Panc1 (cell line): ENCODE results near the gene DDOST. TPM values are rescaled to one million over a fixed set of nuclear protein-coding genes. Genes with fewer than 3 reads are reported as not detected.
A peak's percentile ranks its signal among the peaks of the same experiment; 100 is the strongest.

Source experiments
- ATAC-seq: fragments of 200-7000 bp; cut with Tn5 transposase; 2 replicates; pipeline ENCODE4 v1.9.1; 2020; ENCODE audit warnings: mild to moderate bottlenecking, moderate library complexity
- BruUV-seq: library from RNA; stranded (reverse); fragments of 400-500 nt; replicated peaks from 2 replicates; lab custom pipeline; 2021; lab: Mats Ljungman, UMichigan
- CTCF ChIA-PET: fragments of 300-600 bp; sonication (Branson Sonifier 250); formaldehyde crosslinking; loops from one replicate; lab custom pipeline; 2022; ENCODE audit warnings: antibody characterized with exemption; lab: Charles Lee
- POLR2A ChIA-PET: fragments of 300-600 bp; sonication (Branson Sonifier 250); formaldehyde crosslinking; loops from one replicate; lab custom pipeline; 2022; ENCODE audit warnings: antibody characterized with exemption; lab: Charles Lee
- DNase-seq: peaks from one replicate; pipeline ENCODE4 v3.0.0-alpha.2; 2010; ENCODE audit warnings: low read depth, low spot score
- H3K27ac ChIP-seq: 2 replicates; pipeline ENCODE4 v1.5.1; 2011; ENCODE audit warnings: mild to moderate bottlenecking, low read length, inconsistent platforms
- H3K27me3 ChIP-seq: fragments of 200-500 bp; sonication (Bioruptor generic); 2 replicates; pipeline ENCODE4 v1.6.0; 2014; ENCODE audit warnings: low read length, inconsistent platforms; ENCODE audit not compliant: control insufficient read depth, insufficient read depth
- H3K36me3 ChIP-seq: fragments of 200-500 bp; sonication (Bioruptor generic); 2 replicates; pipeline ENCODE4 v1.5.1; 2014; ENCODE audit warnings: inconsistent platforms, mild to moderate bottlenecking, low read length, moderate library complexity; ENCODE audit not compliant: control insufficient read depth, insufficient read depth
- H3K4me1 ChIP-seq: 2 replicates; pipeline ENCODE4 v1.5.1; 2011; ENCODE audit warnings: inconsistent platforms, mild to moderate bottlenecking, low read length, moderate library complexity; ENCODE audit not compliant: control insufficient read depth, insufficient read depth
- H3K4me3 ChIP-seq, 2 experiments: 2 replicates each; pipeline ENCODE4 v1.5.1; 2011 to 2012; ENCODE audit warnings: low read depth in 2 of 2, low read length in 2 of 2, mild to moderate bottlenecking in 2 of 2, inconsistent platforms in 1 of 2, moderate library complexity in 1 of 2
- H3K9me3 ChIP-seq: fragments of 200-500 bp; sonication (Bioruptor generic); 2 replicates; pipeline ENCODE4 v1.5.1; 2014; ENCODE audit warnings: low read depth, mild to moderate bottlenecking, inconsistent platforms, low read length, moderate library complexity; ENCODE audit not compliant: control insufficient read depth, insufficient read depth
- POLR2AphosphoS5 ChIP-seq: IDR thresholded peaks from 2 replicates; pipeline ENCODE4 v1.6.1; 2012; ENCODE audit warnings: mild to moderate bottlenecking, low read depth, low read length, moderate library complexity
- SIN3A ChIP-seq: IDR thresholded peaks from 2 replicates; pipeline ENCODE4 v1.6.1; 2012; ENCODE audit warnings: low read depth, mild to moderate bottlenecking, low read length, moderate library complexity, borderline replicate concordance; ENCODE audit not compliant: insufficient read depth
- TCF7L2 ChIP-seq: IDR thresholded peaks from 2 replicates; pipeline ENCODE4 v1.6.1; 2011; ENCODE audit warnings: mild to moderate bottlenecking, low read depth, low read length, inconsistent platforms
- in situ Hi-C: cut with HindIII; loops from 2 replicates; pipeline ENCODE4 v1.10.0; 2016; ENCODE audit warnings: low sequenced_read_pairs, low pct_unique_long_range_greater_than_20kb
- intact Hi-C: fragments of 100-400 bp; cut with micrococcal nuclease; formaldehyde crosslinking; loops from one replicate; pipeline ENCODE4 v1.10.0; 2022; ENCODE audit not compliant: unreplicated experiment
- total RNA-seq: library from RNA; stranded (reverse); gene quantifications from one replicate; pipeline ENCODE4 v1.2.1, GENCODE V29; 2021; ENCODE audit not compliant: unreplicated experiment
- TF ChIP-seq, protein P1 (sequence below), 2 experiments: IDR thresholded peaks; 2 replicates each; pipeline ENCODE4 v1.6.1; 2011 to 2012; ENCODE audit warnings: low read depth in 2 of 2, control low read depth in 1 of 2, low read length in 1 of 2, mild to moderate bottlenecking in 1 of 2, moderate library complexity in 1 of 2; ENCODE audit not compliant: insufficient read depth in 1 of 2
- TF ChIP-seq, protein P2 (sequence below): fragments of 450-650 bp; IDR thresholded peaks from 2 replicates; pipeline ENCODE4 v1.5.1; 2017; ENCODE audit warnings: mild to moderate bottlenecking

DDOST gene
- total RNA-seq, 1 experiment from 2014 or later: 337 TPM

DNA sequence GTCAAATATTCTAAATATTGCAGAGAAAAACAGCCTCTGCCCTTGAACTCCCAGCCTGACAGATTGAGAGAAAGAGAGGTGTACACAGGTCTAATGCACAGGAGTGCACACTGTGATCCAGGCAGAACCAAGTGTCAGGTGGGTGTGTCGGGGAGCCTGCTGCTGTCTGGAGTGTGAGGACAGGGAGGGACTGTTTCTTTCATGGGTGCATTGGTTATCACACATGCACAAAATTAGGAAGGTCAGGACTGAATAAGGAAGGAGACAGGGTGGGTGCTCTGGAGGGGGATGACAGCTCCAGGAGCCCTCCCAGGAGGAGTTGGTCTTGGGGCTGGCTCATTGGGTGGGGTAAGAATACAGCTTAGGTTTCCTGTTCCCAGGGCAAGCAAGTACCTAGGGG, 41.2 kb downstream of the DDOST start:
- POLR2A ChIA-PET: no interaction called here
- Histone ChIP-seq H3K27ac (no peak overlapping the region), H3K9me3 (no peaks in the 10 kb centered on the region), H3K27me3 (no peaks in the 10 kb centered on the region), H3K4me1 (peaks cover 14% of the 10 kb centered on the region), H3K36me3 (no peaks in the 10 kb centered on the region), H3K4me3 (no peak overlapping the region)
- BruUV-seq: no TSS peak
- in situ Hi-C loops (no loop called here), intact Hi-C loops (no loop called here)
- DNase-seq: no peak
- no peak for TF ChIP-seq POLR2AphosphoS5
- TF ChIP-seq, protein P1, sequence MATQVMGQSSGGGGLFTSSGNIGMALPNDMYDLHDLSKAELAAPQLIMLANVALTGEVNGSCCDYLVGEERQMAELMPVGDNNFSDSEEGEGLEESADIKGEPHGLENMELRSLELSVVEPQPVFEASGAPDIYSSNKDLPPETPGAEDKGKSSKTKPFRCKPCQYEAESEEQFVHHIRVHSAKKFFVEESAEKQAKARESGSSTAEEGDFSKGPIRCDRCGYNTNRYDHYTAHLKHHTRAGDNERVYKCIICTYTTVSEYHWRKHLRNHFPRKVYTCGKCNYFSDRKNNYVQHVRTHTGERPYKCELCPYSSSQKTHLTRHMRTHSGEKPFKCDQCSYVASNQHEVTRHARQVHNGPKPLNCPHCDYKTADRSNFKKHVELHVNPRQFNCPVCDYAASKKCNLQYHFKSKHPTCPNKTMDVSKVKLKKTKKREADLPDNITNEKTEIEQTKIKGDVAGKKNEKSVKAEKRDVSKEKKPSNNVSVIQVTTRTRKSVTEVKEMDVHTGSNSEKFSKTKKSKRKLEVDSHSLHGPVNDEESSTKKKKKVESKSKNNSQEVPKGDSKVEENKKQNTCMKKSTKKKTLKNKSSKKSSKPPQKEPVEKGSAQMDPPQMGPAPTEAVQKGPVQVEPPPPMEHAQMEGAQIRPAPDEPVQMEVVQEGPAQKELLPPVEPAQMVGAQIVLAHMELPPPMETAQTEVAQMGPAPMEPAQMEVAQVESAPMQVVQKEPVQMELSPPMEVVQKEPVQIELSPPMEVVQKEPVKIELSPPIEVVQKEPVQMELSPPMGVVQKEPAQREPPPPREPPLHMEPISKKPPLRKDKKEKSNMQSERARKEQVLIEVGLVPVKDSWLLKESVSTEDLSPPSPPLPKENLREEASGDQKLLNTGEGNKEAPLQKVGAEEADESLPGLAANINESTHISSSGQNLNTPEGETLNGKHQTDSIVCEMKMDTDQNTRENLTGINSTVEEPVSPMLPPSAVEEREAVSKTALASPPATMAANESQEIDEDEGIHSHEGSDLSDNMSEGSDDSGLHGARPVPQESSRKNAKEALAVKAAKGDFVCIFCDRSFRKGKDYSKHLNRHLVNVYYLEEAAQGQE (IDR thresholded peaks at IDR 0.05; ENCODE audit: insufficient read depth in 1 of 2, low read depth in 2 of 2, low read length in 1 of 2): no peak
- TF ChIP-seq, protein P2, sequence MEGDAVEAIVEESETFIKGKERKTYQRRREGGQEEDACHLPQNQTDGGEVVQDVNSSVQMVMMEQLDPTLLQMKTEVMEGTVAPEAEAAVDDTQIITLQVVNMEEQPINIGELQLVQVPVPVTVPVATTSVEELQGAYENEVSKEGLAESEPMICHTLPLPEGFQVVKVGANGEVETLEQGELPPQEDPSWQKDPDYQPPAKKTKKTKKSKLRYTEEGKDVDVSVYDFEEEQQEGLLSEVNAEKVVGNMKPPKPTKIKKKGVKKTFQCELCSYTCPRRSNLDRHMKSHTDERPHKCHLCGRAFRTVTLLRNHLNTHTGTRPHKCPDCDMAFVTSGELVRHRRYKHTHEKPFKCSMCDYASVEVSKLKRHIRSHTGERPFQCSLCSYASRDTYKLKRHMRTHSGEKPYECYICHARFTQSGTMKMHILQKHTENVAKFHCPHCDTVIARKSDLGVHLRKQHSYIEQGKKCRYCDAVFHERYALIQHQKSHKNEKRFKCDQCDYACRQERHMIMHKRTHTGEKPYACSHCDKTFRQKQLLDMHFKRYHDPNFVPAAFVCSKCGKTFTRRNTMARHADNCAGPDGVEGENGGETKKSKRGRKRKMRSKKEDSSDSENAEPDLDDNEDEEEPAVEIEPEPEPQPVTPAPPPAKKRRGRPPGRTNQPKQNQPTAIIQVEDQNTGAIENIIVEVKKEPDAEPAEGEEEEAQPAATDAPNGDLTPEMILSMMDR: no peak
- no peak for TF ChIP-seq TCF7L2
- no peak for TF ChIP-seq SIN3A
- ATAC-seq: 0 out of 2 replicates have a peak, but pooled peaks have one; percentile 21
- CTCF ChIA-PET: no interaction called here

DNA sequence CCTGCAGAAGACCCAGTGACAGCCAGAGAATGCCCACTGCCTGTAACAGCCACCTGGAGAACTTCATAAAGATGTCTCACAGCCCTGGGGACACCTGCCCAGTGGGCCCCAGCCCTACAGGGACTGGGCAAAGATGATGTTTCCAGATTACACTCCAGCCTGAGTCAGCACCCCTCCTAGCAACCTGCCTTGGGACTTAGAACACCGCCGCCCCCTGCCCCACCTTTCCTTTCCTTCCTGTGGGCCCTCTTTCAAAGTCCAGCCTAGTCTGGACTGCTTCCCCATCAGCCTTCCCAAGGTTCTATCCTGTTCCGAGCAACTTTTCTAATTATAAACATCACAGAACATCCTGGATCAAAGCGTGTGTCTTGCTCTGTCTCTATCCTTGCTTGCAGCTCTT, 42.6 kb downstream of the DDOST start:
- in situ Hi-C loops: no loop called here
- H3K27me3 ChIP-seq: no peaks in the 10 kb centered on the region
- CTCF ChIA-PET: interaction anchor here (0.7 kb wide), 1 partner anchor 187 kb away, joined by 4 read pairs; no protein-coding TSS in a partner anchor
- H3K4me3 ChIP-seq: no peak overlapping the region
- BruUV-seq: no TSS peak
- 0 out of 2 replicates have a peak overlapping the region, but pooled peaks have one; percentile 8 for H3K27ac ChIP-seq
- intact Hi-C loops: no loop called here
- POLR2A ChIA-PET: interaction anchor here (0.7 kb wide), 1 partner anchor 21 kb away, joined by 5 read pairs; no protein-coding TSS in a partner anchor
- no peak for TF ChIP-seq SIN3A
- no peak for TF ChIP-seq TCF7L2
- TF ChIP-seq, protein P2: no peak
- TF ChIP-seq POLR2AphosphoS5: no peak
- TF ChIP-seq, protein P1 (IDR thresholded peaks at IDR 0.05; ENCODE audit: insufficient read depth in 1 of 2, low read depth in 2 of 2, low read length in 1 of 2): no peak
- ATAC-seq: no peak
- H3K9me3 ChIP-seq: no peaks in the 10 kb centered on the region
- H3K4me1 ChIP-seq: peaks cover 28% of the 10 kb centered on the region
- no peaks in the 10 kb centered on the region for H3K36me3 ChIP-seq
- DNase-seq: no peak
